ENCODE data around the gene ING5.

The ING5 gene

GRCh38 chr2:241686324-241686649, 15.6 kb upstream of the ING5 start:
- peak overlapping the region; percentile 98 for H3K9ac ChIP-seq
- H3K79me2 ChIP-seq (ENCODE audit: insufficient read depth, low read depth): peaks cover 39% of the 10 kb centered on the region
- H3K4me3 ChIP-seq (IDR thresholded peaks at IDR 0.05; ENCODE audit: insufficient read depth, low read depth, low read length): peak overlapping the region; percentile 74
- H3K36me3 ChIP-seq (ENCODE audit: insufficient read depth): no peaks in the 10 kb centered on the region
- H2AFZ ChIP-seq (ENCODE audit: low read depth): peak overlapping the region; percentile 63; the same call in 1 of the 2 replicates
- peak overlapping the region; percentile 89 for H3K27ac ChIP-seq
- TF ChIP-seq CTCF (conservative IDR thresholded peaks at IDR 0.05; ENCODE audit: low read depth, low read length): no peak
- peak overlapping the region; percentile 83 for H3K4me2 ChIP-seq
- H3K27me3 ChIP-seq (ENCODE audit: insufficient read depth, low read depth): no peaks in the 10 kb centered on the region
- H4K20me1 ChIP-seq (ENCODE audit: insufficient read depth): no peaks in the 10 kb centered on the region
- H3K4me1 ChIP-seq (ENCODE audit: low read depth, poor library complexity, severe bottlenecking): peaks cover 20% of the 10 kb centered on the region

- Histone ChIP-seq H2AFZ (ENCODE audit: low read depth) (peak within 1 kb of the TSS; percentile 63), H3K4me2 (peak within 1 kb of the TSS; percentile 94), H3K27me3 (ENCODE audit: insufficient read depth, low read depth) (no peaks in the 10 kb centered on the region), H3K9ac (peak within 1 kb of the TSS; percentile 98), H3K4me1 (ENCODE audit: low read depth, poor library complexity, severe bottlenecking) (peaks cover 20% of the 10 kb centered on the region), H3K36me3 (ENCODE audit: insufficient read depth) (no peaks in the 10 kb centered on the region), H3K79me2 (ENCODE audit: insufficient read depth, low read depth) (peaks cover 39% of the 10 kb centered on the region), H4K20me1 (ENCODE audit: insufficient read depth) (no peaks in the 10 kb centered on the region), H3K27ac (peak within 1 kb of the TSS; percentile 89), H3K4me3 (IDR thresholded peaks at IDR 0.05; ENCODE audit: insufficient read depth, low read depth, low read length) (peak within 1 kb of the TSS; percentile 74)
- TF ChIP-seq CTCF (conservative IDR thresholded peaks at IDR 0.05; ENCODE audit: low read depth, low read length): no peak
These were observed 15.0 kb upstream of the ING5 start, which contains the start of gene DTYMK for GRCh38 chr2:241686650-241687425. Gene DTYMK (minus strand): TSS chr2:241686815. CDS start chr2:241686783, 32 bp downstream.

GRCh38 chr2:241689306-241689705, 12.5 kb upstream of the ING5 start:
- H4K20me1 ChIP-seq (ENCODE audit: insufficient read depth): no peaks in the 10 kb centered on the region
- H3K27me3 ChIP-seq (ENCODE audit: insufficient read depth, low read depth): no peaks in the 10 kb centered on the region
- H3K79me2 ChIP-seq (ENCODE audit: insufficient read depth, low read depth): peaks cover 32% of the 10 kb centered on the region
- H3K4me3 ChIP-seq (IDR thresholded peaks at IDR 0.05; ENCODE audit: insufficient read depth, low read depth, low read length): no peak overlapping the region
- H3K9ac ChIP-seq: no peak overlapping the region
- peaks cover 20% of the 10 kb centered on the region for H3K4me1 ChIP-seq (ENCODE audit: low read depth, poor library complexity, severe bottlenecking)
- H3K27ac ChIP-seq: no peak overlapping the region
- no peak overlapping the region for H3K4me2 ChIP-seq
- H3K36me3 ChIP-seq (ENCODE audit: insufficient read depth): no peaks in the 10 kb centered on the region
- no peak overlapping the region for H2AFZ ChIP-seq (ENCODE audit: low read depth)
- no peak for TF ChIP-seq CTCF (conservative IDR thresholded peaks at IDR 0.05; ENCODE audit: low read depth, low read length)

GRCh38 chr2:241690202-241690717, 11.6 kb upstream of the ING5 start:
- TF ChIP-seq CTCF (conservative IDR thresholded peaks at IDR 0.05; ENCODE audit: low read depth, low read length): no peak
- no peak overlapping the region for H3K4me3 ChIP-seq (IDR thresholded peaks at IDR 0.05; ENCODE audit: insufficient read depth, low read depth, low read length)
- no peaks in the 10 kb centered on the region for H4K20me1 ChIP-seq (ENCODE audit: insufficient read depth)
- H3K36me3 ChIP-seq (ENCODE audit: insufficient read depth): no peaks in the 10 kb centered on the region
- no peak overlapping the region for H3K9ac ChIP-seq
- H2AFZ ChIP-seq (ENCODE audit: low read depth): no peak overlapping the region
- no peak overlapping the region for H3K27ac ChIP-seq
- H3K4me1 ChIP-seq (ENCODE audit: low read depth, poor library complexity, severe bottlenecking): peaks cover 18% of the 10 kb centered on the region
- no peaks in the 10 kb centered on the region for H3K27me3 ChIP-seq (ENCODE audit: insufficient read depth, low read depth)
- peaks cover 25% of the 10 kb centered on the region for H3K79me2 ChIP-seq (ENCODE audit: insufficient read depth, low read depth)
- no peak overlapping the region for H3K4me2 ChIP-seq
